Right lobe of liver (tissue), 4 donors: ENCODE results near the gene FAM169A.
"Not testable (repeated sequence)": the region's sequence is repeated elsewhere in the genome, so short reads cannot be mapped to it uniquely, and the experiment has no call there.

Experiments used
- CTCF ChIP-seq, 4 donors: fragments of 200-600 bp in 3 of 4; fragments of 450-650 bp in 1 of 4; IDR thresholded peaks; one replicate each; pipeline versions ENCODE4 v1.5.1 to v1.8.0; 2016 to 2022; ENCODE audit warnings: antibody characterized with exemption in 4 of 4, mild to moderate bottlenecking in 2 of 4
- POLR2A ChIP-seq: fragments of 450-650 bp; IDR thresholded peaks from one replicate; pipeline ENCODE4 v1.6.1; 2017; ENCODE audit warnings: antibody characterized with exemption, mild to moderate bottlenecking
- donor health status: DM: no; HTN: no; CAD: no.
- donor health status: DM: no; HTN: no; CAD: no.
- donor health status: DM: no; HTN: yes; CAD: no.

GRCh38 chr5:74856975-74857374 lies 9.2 kb downstream of the FAM169A start:
- not testable (repeated sequence) for TF ChIP-seq CTCF (IDR thresholded peaks at IDR 0.05); POLR2A
